IPS DF 19.7 (cell line): Measurements from ENCODE around the gene FBXO9.

Experiments
- DNase-seq: peaks from one replicate; pipeline ENCODE4 v3.0.0-alpha.2; 2013; ENCODE audit warnings: low read depth, low spot score

Gene FBXO9

DNA sequence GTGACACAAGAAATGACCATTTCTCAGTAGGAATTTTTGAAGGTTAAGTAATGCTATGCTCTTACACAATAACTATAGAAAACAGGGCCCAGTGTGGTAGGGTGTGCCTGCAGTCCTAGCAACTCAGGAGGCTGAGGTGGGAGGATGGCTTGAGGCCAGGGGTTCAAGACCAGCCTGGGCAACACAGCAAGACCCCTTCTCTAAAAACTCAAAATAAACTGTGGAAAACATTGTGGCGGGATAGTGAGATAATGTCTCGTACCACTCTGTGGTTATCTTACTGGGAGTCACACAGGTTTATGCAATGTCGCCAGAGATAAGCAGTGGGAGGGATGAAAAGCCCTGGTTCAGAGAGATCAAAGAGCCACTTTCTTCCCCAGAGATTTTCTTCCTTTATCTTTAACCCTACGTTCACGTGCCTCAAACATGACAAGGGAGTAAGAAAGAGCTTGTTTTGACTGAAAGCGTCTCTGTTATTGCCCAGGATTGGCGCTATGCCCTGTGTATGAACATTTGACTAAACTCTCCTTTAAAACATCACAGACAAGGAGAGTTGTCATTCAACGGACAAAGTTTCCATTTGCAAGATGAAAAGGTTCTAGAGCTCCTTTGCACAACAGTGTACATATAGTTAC, 69.5 kb downstream of the FBXO9 start:
- no peak for DNase-seq

DNA sequence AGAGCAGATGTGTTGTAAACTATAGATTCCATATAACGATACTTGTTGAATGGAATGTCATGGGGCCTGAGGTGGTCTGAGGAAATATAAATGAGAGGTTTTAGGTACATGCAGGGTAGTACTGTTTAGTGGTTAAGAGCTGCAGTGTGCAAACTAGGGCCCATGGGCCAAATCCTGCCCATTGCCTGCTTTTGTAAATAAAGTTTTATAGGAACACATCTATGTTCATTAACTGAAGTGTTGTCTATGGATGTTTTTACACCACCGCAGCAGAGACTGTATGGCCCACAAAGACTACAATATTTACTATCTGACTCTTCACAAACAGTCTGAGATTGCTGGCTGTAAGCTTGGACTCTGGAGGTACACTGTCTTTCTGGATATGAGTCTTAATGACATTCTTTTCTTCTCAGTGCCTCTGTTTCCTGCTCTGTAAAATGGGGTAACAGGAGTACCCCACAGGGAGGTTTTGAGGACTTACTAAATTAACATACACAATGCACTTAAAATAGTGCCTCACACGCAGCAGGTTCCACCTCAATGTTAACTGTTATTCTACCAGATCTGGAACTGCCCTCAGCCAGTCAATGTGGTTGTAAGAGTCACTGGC, 70.9 kb downstream of the FBXO9 start:
- no peak for DNase-seq

DNA sequence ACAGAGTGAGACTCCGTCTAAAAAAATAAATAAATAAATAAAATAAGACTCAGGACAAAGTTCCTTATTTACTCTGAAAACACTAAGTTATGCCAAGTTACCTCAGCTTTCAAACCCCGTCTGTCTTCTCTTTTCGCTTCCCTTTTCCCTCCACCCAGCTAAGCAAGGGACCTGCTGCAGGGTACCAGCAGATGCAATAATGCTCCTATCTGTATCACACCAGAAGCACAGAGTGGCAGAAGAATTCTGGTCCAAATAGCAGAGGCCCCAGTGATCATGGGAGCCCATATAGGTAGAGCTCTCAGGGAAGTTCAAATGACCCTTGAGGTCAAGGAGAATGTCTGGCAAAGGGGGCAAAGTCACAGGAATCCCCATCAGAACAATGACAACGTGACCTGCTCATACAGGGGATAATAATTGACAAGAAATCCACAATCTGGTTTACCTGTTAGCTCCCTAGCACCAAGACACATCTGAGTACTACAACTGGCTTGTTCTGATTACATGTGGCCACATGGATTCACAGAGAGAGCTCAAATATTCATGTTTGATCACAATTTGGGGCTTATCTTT, 74.7 kb downstream of the FBXO9 start:
- no peak for DNase-seq

DNA sequence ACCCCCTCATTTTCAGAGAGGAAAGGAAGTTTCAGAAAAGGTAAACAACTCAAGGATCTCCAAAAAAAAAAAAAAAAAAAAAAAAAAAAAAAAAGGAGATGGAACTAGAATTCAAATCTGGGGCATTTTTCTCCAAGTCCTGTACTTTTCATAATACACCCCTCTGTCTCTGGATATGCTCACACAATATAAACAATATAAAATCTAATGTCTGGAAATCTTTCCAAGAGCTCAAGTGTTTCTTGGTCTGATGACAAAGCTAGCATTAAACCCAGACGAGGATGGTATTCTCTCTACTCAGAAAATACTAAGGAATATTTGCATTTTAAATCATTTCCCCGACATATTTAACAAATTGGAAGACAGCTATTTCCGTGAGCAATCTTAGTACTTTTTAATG, 77.6 kb downstream of the FBXO9 start:
- DNase-seq = no peak

DNA sequence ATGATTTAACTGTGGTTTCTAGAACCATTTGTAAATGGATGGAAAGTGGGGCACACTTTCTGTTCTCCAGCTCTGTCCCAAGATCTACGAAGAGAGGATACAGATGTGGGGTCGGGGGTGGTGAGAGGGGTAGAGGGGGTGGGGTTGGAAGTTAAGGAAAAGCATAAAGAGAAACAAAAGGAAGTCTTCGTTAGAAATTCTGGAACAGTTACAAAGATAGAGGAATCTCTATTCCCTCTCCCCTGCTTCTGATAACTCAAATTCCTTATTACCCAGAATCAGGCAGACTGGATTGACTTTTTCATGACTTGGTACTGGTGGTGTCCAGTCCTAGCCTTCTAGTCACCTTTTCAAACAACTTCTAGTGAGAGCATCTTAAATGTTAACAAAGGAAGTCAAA, 78.5 kb downstream of the FBXO9 start:
- DNase-seq = no peak

DNA sequence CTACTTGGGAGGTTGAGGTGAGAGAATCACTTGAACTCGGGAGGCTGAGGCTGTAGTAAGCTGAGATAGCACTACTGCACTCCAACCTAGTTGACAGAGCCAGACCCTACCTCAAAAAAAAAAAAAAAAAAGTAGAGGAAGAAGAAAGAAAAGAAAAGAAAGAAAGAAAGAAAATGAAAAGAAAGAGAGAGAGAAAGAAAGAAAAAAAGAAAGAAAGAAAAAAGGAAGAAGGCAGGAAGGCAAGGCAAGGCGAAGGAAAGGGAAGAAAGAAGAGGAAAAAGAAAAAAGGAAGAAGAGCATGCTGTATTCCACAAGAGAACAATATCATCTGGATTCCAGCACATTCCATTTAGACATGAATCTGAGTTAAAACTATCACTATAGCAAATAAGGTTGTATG, 79.6 kb downstream of the FBXO9 start:
- DNase-seq = no peak

DNA sequence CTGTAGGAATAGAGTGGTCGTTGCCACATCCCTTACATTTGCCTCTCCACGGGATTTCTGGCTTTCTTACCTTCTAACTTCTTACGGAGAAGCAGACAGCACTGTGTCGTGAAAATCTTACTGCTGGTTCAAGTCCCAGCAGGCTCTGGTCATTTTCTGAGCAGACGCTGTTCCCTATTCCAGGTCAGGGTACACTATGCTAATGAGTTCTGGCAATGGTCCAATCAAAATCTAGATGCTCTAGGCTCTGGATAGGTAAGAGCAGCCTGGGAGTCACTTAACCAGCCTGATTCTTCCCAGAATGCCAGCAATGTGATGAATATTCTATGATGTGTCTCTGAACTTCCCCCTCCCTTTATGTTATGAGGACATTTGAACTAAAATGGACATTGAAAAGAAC, 83.5 kb downstream of the FBXO9 start, which contains the start of gene GCM1:
Gene GCM1, minus strand, starts transcription at position 158 of the 400 bp plus-strand sequence. CDS start 3,209 bp downstream, outside the sequence.
- no peak for DNase-seq
